ENCODE results near the gene TMEM181.

- no peak for TF ChIP-seq CTCF (IDR thresholded peaks at IDR 0.05; ENCODE audit: low read depth, low read length)
- no peak for TF ChIP-seq EZH2phosphoT487 (IDR thresholded peaks at IDR 0.05; ENCODE audit: low read depth)
Observed at GRCh38 chr6:158548418-158549161, 11.3 kb upstream of the TMEM181 start.

Data from OCI-LY3 (cell line).